Vagina (tissue), 2 donors: Measurements from ENCODE around the gene NCOA5.

ENCODE experiments used
- CTCF ChIP-seq, 3 experiments: fragments of 450-650 bp in 2 of 3; fragments of 200-600 bp in 1 of 3; sonication (generic) in 1 of 3; IDR thresholded peaks; one replicate each; pipeline ENCODE4 v1.5.1; 2017 to 2019; ENCODE audit warnings: antibody characterized with exemption in 3 of 3, mild to moderate bottlenecking in 2 of 3, moderate library complexity in 2 of 3
- POLR2A ChIP-seq, 2 donors: fragments of 450-650 bp; IDR thresholded peaks; one replicate each; pipeline ENCODE4 v1.6.1; 2017; ENCODE audit warnings: antibody characterized with exemption in 2 of 2, mild to moderate bottlenecking in 2 of 2, moderate library complexity in 2 of 2

GRCh38 chr20:46123482-46124245 lies 33.9 kb upstream of the NCOA5 start:
- no peak for TF ChIP-seq CTCF (IDR thresholded peaks at IDR 0.05)
- no peak for TF ChIP-seq POLR2A (IDR thresholded peaks at IDR 0.05)
